ENCODE measurements around the gene SLC39A11. TPM values are rescaled to one million over a fixed set of nuclear protein-coding genes. Genes with fewer than 3 reads are reported as not detected.

Gene SLC39A11
- total RNA-seq, 1 experiment from 2014 or later, result 24.8 TPM

DNA sequence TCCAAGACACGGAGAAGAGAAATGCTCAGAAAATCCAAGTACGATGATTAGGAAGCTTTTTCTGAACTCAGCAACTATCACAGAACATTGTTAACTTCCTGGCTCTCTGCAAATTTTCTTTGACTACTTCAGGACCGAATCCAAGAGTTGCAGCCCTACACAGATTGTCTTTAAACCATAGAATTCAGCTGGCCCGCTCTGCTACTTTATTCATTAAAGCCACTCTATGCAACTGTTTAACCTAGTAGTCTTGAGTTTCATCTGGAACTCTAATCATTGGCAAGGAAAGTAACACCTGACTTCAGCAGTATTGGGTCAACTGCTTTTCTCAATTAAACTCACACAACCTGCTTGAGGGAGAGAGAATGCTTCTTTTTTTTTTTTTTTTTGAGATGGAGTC is 210.1 kb downstream of the SLC39A11 start:
- in situ Hi-C loops (cut with HindIII; ENCODE audit: low pct_unique_long_range_greater_than_20kb, low sequenced_read_pairs), result no loop called here
- DNase-seq (ENCODE audit: low read depth), result no peak

DNA sequence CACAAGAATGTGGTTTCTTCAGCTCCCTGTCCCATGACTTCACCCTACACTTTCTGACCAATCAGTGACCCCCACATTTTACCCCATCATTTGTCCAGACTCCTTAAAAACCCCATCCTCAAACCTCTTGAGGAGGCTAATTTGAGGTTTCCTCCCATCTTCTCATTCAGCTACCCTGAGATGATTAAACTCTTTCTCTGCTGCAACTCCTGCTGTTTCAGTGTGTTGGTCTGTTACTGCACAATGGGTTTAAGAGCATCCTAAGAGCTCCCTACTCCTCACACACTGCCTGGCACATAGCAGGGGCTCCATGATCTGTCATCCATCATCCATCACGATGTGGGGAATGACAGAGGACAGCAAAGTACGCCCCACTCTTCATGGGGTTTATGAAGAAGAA is 212.6 kb downstream of the SLC39A11 start:
- in situ Hi-C loops (cut with HindIII; ENCODE audit: low pct_unique_long_range_greater_than_20kb, low sequenced_read_pairs), result no loop called here
- no peak for DNase-seq (ENCODE audit: low read depth)

DNA sequence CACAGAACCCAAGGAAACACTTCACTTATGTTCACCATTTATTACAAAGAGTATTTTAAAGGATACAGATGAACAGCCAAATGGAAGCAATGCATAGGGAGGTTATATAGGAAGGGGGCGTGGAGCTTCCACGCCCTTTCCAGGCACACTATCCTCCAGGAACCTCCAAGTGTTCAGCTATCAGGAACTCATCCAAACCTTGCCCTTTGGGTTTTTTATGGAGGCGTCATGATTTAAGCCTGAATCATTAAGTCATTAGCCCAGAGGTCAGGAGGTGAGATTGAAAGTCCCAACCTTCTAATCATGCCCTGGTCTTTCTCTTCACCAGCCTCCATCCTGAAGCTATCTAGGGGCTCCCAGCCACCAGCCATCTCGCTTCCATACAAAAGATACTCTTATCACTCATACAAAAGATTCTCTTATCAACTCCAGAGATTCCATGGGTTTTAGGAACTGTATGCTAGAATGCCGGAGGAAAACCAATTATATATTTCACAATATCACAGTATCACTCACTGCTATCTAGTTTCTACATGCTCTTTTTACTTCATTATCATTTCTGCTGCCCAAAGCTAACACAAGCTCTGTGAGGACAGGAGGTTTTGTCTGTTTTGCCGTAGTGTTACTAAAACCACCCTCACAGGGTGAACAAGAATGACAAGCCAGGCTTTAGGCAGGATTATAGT is 213.4 kb downstream of the SLC39A11 start:
- in situ Hi-C loops (cut with HindIII; ENCODE audit: low pct_unique_long_range_greater_than_20kb, low sequenced_read_pairs), result no loop called here

DNA sequence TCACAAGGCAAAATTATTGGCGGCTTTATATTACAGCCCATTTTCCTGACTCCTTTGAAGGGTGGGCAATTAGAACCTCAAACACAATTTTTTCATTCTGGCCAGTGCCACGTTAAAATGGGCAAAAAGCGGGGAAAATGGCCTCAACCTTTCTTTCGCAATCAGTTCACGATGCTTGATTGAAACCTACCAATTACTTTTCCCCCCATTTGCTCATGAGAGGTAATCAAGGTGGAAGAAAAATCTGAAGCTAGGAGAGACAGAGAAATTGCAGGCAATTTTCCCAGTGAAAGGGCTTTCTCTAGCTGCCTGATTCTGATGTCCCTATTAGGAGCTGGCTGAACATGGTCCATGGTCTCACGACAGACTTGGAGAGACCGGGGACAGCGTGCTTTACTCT is 215.1 kb downstream of the SLC39A11 start:
- in situ Hi-C loops (cut with HindIII; ENCODE audit: low pct_unique_long_range_greater_than_20kb, low sequenced_read_pairs), result no loop called here
- no peak for DNase-seq (ENCODE audit: low read depth)

More for the DNA sequence above, 213.4 kb downstream of the SLC39A11 start:
- DNase-seq (ENCODE audit: low read depth), result no peak

DNA sequence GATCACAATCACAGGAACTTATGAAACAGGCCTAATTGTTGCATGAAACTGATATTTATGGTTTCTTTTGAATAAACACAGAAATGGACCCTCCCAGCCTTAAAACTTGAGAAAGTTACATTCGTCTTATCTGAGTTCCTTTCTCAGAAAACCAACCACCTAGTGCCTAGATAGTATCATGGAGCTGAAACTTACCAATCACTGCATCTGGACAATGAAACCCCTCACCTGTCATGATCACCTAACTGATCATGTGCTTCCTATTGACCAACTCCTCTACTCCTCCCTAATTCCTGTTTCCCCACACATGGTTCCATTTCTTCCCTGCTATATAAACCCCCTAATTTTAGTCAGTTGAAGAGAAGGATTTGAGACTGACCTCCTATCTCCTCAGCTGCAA is 216.1 kb downstream of the SLC39A11 start:
- DNase-seq (ENCODE audit: low read depth), result no peak
- in situ Hi-C loops (cut with HindIII; ENCODE audit: low pct_unique_long_range_greater_than_20kb, low sequenced_read_pairs), result no loop called here

DNA sequence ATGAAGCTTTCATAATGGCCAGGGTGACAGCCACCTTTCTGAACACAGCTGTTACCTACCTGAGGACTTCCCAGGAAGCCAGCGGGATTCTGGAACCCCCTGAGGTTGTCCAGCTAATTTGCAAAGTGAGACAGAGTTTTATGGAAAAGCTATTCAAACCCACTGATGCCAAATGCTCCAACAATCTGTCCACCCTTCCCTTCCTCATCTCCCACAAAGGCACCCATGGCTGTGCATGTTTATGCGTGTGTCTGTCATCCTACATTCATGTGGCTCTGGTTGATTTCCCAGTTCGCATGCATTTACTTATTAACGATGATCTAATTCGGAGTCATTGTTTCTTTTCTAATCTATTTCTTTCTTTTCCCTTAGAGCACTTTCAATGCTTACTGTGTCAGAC is 217.1 kb downstream of the SLC39A11 start:
- DNase-seq (ENCODE audit: low read depth), result no peak
- in situ Hi-C loops (cut with HindIII; ENCODE audit: low pct_unique_long_range_greater_than_20kb, low sequenced_read_pairs), result no loop called here

DNA sequence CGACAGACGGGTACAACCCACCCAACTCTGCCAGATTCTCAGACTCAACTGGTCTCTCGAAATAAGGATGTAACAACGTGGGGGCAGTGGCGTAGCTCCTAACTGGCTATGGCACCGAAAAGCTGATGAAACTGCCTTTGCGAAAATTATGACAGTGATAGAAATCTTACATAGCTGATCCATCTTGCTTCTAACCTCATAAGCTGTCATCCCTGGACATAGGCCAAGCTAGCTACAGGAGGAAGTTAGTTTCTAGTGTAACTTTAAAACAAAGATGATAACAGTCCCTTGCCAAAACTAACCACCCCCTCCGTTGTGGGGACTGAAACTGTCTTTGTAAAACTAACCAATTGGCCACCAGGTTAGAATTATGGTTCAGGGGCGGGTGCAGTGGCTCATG is 220.1 kb downstream of the SLC39A11 start:
- in situ Hi-C loops (cut with HindIII; ENCODE audit: low pct_unique_long_range_greater_than_20kb, low sequenced_read_pairs), result no loop called here
- DNase-seq (ENCODE audit: low read depth), result no peak

DNA sequence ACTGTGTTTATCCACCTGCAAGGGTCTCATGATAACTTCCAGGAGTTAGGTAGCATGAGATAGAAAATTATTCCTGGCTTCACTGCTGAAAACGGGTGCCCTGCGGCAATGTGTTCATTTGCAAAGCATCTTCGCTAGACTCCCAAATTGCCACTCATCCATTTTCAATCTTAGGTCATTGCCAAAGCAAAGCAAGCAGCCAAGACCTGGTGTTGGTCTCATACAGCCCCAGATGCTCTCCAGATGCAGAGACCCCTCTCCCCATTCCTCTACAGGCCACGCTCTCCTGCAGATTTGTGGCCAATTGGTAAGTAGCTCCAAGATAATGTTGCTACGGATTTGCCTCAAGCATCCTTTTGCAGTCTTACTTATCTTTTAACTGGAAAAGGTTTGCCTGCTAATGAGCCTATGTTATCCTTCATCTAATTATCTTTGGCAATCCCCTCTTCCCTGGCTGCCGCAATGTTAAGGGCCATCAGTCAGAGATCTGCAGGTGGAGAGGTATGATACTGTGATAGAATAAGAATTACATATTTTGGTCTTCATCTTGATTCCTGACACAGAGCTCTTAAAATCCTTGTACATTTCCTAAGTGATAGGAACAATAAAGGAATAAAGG is 222.0 kb downstream of the SLC39A11 start:
- no peak for DNase-seq (ENCODE audit: low read depth)
- in situ Hi-C loops (cut with HindIII; ENCODE audit: low pct_unique_long_range_greater_than_20kb, low sequenced_read_pairs), result no loop called here

DNA sequence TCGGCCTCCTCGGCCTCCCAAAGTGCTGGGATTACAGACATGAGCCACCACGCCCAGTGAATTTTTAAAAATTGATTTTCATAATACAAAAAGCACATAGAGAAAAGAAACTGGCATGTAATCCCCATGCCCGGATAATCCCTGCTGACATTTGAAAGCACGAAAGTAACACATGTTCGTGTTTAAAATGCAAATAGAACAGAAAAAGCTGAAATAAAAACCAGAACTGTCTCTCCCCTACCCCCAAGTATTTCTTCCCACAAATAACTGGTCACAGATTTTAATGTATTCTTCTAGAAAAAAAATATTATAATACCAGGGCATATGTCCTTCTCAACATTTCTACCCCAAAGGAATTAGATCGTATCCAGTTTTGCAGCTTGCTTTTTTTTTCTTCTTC is 222.9 kb downstream of the SLC39A11 start:
- in situ Hi-C loops (cut with HindIII; ENCODE audit: low pct_unique_long_range_greater_than_20kb, low sequenced_read_pairs), result no loop called here
- DNase-seq (ENCODE audit: low read depth), result no peak

DNA sequence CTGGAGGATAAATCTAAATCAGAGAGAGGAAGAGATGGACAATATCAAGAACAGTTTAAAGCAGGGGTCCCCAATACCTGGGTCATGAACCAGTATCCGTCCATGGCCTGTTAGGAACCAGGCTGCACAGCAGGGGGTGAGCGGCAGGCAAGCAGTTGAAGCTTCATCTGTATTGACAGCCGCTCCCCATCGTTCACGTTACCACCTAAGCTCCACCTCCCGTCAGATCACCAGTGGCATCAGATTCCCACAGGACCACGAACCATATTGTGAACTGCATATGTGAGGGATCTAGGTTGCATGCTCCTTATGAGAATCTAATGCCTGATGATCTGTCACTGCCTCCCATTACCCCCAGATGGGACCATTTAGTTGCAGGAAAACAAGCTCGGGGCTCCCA is 226.5 kb downstream of the SLC39A11 start:
- in situ Hi-C loops (cut with HindIII; ENCODE audit: low pct_unique_long_range_greater_than_20kb, low sequenced_read_pairs), result no loop called here
- no peak for DNase-seq (ENCODE audit: low read depth)

DNA sequence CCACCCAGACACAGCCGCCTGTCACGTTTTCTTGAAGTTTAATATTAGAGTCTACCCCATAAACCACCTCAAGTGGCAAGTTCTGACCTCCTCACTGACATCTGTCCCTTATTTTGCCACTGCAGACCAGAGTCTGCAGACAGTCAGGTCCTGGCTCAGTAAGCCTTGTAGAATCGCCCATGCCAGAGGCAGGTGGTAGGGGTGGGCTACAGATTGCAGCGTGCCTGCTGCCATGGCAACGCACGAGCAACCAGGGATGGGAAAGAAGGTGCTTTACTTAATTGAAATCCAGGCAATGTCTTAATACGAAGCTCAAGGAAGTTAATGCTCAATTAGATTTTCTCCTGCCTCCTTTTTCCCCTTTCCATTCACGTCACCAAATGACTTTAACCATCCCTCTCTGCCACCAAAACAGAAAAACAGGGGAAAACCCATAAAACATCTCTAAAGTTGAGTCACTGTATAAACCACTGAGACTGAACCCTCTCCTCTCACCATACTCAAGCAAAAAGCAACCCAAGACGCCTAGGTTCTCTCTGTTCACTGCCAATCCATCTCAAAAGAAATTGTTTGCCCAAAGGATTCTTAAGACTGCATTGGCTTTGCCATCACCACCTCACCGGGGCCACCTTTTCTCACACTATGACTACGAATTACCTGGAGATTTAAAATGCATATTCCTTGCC is 228.8 kb downstream of the SLC39A11 start:
- DNase-seq (ENCODE audit: low read depth), result no peak
- in situ Hi-C loops (cut with HindIII; ENCODE audit: low pct_unique_long_range_greater_than_20kb, low sequenced_read_pairs), result no loop called here

DNA sequence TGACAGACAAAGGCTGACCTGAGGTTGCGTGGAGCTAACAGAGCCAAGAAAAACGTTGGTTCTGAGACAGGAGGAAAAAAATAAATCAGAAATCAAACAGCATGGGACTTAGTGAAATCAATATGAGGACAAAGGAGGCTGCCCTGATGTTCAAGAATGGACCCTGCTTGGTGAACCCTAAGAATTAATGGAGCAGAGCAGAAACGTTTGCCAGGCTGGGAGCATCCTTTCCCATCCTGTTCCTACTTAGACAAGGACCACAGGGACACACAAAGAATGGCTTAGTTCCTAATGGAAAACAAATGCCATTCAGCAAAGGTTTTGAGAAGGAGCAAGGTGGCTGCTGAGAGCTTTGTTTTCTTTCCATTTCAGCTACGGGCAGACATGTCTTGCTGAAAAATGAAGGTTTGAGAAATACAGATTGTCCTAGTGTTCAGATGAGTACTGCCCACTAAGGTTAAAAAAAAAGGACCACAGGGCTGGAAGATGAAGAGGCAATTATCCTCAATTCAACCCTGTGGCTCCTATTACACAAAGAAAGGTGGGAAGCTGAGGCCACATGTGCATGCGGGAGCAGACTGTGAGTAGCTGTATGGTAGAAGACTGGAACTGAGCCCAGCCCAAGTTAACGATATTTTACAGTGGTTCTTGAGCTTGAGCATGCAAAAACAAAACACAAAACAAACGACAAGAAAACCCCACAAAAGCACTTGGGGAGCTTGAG is 230.1 kb downstream of the SLC39A11 start:
- DNase-seq (ENCODE audit: low read depth), result no peak
- in situ Hi-C loops (cut with HindIII; ENCODE audit: low pct_unique_long_range_greater_than_20kb, low sequenced_read_pairs), result no loop called here

DNA sequence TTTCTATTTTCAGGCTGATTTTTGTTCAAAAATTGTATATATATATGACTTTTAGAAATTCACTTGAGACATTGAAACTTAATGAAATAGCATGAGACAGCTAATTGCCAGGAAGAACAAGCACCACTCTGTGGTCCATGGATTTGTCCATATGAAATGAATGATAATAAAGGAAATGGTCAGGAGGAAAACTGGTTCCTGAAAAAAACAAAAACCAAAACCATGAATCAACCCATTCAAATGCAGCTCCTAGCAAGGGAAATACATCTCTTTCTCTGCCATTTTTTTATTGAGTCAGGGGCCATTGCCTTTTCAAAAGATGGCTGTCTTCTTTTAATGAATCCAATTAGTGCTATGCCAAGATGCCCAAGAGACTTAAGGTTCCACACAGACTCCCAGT is 230.7 kb downstream of the SLC39A11 start:
- in situ Hi-C loops (cut with HindIII; ENCODE audit: low pct_unique_long_range_greater_than_20kb, low sequenced_read_pairs), result no loop called here
- DNase-seq (ENCODE audit: low read depth), result no peak

DNA sequence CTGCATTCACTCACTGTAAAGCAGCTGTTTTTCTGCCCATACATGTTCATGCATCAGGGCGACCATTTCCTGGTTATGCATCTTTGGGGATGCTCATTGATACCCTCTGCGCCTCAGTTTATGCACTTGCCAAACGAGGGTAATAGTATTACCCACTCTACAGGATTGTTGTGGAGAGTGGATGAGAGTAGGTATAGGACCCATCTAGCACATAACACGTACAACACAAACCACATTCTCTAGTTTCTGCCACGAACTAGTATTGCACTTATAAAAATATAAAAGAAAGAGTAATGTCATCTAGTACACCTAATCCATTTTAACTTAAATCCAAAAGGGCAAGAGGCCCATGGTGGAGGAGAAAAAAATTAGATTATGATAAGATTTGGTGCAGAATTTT is 231.7 kb downstream of the SLC39A11 start:
- in situ Hi-C loops (cut with HindIII; ENCODE audit: low pct_unique_long_range_greater_than_20kb, low sequenced_read_pairs), result no loop called here
- DNase-seq (ENCODE audit: low read depth), result no peak

DNA sequence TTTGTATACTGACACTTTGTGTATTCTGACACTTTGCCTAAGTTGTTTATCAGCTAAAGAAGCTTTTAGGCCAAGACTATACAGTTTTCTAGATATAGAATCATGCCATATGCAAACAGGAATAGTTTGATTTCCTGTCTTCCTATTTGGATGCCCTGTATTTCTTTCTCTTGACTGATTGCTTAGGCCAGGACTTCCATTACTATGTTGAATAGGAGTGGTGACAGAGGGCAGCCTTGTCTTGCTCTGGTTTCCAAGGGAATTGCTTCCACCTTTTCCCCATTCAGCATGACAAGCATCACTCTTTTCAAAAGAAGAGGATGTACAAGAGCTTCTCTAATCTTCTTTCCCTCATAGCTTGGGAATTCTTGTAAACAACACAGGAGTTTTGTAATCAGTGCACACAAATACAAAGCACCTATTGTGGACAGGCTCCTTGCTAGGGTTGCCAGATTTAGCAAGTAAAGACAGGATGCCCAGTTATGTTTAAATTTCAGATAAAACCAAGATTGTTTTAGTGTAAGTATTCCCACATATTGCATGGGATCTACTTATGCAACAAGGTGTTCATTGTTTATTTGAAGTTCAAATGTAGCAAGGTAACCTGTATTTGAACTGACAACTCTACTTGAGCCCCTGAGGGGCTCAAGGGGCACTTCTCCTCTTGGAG is 233.5 kb downstream of the SLC39A11 start:
- no peak for DNase-seq (ENCODE audit: low read depth)
- in situ Hi-C loops (cut with HindIII; ENCODE audit: low pct_unique_long_range_greater_than_20kb, low sequenced_read_pairs), result no loop called here

DNA sequence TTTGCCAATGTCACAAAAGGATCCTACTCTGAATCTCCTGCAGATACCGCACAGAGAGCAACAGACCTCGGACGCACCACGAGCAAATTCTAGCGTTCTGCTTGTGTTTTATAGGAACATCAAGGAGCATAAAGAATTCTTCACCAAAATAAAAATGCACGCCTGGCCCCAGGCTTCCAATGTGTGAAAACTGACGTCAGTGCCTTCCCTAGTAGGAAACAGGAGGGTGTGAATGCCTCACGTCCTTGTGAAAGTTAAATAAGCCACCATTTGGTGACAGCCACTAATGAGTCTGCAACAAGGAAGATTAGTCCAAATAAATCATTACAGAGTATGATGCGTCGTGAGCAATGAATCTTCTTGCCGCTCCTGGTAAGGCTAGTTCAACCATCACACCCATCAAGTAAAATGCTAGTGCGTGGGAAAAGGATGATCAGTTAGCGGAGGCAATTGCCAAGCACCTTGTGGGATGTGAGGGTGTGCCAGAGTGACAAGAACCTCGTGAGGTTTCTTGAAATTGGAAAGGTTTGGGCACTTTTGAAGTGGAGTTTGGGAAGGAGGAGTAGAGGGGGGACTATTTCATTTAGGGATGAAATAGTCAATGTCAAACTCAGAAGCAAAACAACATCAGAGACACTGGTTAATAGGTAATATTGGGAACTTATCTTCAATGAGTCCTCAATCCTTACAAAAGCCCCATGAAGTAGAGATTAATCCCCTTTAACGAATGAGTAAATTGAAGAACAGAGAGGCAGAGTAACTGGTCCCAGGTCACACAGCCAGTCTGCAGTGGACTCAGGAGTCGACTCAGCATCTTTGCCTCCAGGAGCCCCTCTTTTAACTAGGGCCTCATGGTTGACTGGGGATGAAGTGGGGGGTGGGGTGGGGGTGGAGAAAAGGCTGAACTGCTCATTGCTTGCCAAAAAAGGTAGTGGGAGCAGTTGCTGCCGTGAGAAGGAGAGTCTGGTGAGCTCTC is 238.8 kb downstream of the SLC39A11 start:
- in situ Hi-C loops (cut with HindIII; ENCODE audit: low pct_unique_long_range_greater_than_20kb, low sequenced_read_pairs), result no loop called here
- no peak for DNase-seq (ENCODE audit: low read depth)

DNA sequence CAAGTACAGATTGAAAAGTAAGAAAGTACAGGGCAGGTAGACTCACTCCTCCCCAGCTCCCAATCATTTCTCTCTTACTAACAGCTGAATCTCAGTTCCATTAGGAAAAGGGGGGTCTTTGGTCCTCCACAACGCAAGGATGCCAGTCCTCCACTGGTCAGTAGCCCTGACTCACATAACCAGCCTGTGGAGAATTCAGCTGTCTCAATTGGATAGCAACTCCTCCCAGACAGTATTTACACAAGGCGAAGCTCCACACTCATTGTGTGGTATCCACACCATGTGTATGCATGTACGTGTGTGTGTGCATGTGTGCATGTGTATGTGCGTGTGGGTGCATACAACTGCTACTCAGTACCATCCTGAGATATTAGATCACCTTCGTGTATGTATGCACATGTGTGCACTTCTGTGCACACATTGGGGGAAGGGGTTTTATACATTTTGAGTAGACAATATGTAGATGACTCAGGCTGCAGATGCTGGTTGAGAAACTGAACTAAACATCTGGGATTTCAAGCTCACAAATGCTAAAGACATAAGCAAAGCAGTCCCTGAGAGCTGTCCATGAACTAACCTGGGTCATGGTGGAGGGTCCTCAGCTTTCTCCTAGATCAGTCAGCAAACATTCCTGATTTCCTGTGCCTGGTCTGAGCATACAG is 240.1 kb downstream of the SLC39A11 start:
- in situ Hi-C loops (cut with HindIII; ENCODE audit: low pct_unique_long_range_greater_than_20kb, low sequenced_read_pairs), result no loop called here
- no peak for DNase-seq (ENCODE audit: low read depth)
